Inflammatory macrophage treated with lipopolysaccharide for 1 hour (primary cell): ENCODE results near the gene DAAM1.
A peak's percentile ranks its signal among the peaks of the same experiment; 100 is the strongest.

ENCODE experiments used
- DNase-seq, 2 donors: peaks; one replicate each; pipeline ENCODE4 v3.0.0-alpha.2; 2020 to 2022

DAAM1 gene

DNA sequence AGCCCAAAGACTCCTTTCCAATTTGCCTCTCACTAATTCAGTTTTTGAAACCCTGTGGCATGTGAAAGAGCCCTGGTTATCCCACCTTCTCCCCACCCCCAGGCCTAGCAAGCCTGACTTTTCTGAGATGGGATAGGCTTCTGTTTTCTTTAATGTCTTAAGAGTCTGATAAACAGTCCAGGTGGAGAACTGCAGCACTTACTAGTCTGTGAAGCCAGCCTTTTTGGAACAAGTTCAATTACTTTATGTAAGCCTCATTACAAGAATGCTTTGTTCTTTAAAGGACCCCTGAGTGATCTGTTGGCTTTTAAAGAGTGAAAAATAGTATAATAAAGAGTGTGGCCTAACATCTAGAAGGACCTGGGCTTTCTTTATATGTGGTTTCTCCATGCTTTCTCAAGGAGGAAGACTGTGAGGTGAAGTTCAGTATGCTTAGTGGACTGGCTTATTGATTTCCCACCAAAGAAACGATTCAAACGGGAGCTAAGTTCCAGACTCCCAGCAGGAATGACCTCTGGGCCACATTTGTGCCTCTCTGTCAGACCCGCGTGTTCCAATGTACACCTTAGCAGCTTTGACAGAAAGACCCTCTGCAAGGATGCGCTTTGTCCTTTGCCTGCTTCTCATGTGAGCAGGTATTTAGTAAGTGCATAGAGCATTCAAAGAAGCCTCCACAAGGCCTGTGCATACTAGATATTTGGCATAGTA, 129.5 kb downstream of the DAAM1 start:
- no peak for DNase-seq

DNA sequence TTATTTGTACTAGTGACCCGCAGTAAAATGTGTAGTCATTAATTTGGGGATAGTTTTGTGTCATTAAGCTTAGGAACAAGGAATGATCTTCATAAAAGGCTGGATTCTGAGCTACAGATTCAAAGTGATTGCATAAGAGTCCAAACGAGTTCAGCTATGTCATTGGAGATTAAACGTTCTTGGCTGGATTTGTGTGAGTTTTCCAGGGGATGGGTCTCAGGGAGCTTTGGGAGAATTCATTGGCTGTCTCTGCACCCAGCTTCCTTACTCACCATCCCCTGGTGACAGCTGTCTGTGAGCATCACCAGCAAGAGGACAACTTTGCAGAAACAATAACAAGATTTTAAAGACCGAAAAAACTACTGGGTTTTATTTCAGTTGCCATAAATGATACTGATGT, 130.4 kb downstream of the DAAM1 start:
- DNase-seq = no peak

DNA sequence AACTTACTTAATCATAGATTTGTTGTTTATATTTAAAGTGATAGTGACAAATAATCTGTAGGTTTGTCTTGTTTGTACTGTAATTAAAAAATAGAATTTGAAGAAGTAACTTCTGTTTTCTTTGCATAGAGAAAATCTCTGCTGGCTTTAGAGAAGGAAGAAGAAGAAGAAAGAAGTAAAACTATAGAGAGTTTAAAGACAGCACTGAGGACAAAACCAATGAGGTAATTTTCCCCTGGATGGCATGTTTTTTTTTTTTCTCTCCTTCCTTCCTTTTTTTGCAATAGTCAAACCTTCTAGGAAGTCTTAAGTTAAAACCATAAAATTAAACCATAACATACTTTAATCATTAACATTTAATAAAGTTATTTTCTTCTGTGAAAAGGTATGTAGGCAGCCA, 131.9 kb downstream of the DAAM1 start:
- peak in 1 of 2 donors; percentile 33 for DNase-seq

DNA sequence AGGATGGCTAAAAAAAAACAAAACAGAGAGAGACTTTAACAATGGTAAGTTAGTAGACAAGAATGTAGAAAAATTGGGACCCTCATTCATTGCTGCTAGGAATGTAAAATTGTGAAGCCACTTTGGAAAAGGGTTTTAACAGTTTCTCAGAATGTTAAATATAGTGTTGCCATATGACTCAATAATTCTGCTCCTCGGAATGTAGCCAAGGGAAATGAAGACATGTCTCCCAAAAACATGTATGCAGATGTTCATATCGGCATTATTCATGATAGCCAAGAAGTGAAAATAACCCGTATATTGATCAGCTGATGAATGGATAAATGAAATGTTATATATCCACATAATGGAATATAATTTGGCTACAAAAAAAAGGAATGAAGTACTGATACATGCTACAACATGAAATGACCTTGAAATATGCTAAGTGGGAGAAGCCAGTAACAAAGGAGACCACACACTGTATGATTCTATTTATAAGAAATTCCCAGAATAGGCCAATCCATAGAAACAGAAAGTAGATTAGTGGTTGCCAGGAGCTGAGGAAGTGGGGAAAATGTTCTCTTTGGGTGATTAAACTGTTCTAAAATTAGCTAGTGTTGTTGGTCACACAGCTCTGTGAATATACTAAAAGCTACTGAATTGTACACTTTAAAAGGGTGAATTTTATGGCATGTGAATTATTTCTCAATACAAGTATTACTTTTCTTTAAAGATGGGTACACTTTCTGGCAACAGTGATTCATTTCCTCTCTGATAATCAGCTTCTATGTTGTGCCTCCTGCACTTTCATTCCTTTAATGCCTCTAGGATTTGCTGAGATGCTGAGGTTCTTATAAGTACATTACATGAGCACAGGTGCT, 132.5 kb downstream of the DAAM1 start:
- DNase-seq = peak; percentile 51 to 79

DNA sequence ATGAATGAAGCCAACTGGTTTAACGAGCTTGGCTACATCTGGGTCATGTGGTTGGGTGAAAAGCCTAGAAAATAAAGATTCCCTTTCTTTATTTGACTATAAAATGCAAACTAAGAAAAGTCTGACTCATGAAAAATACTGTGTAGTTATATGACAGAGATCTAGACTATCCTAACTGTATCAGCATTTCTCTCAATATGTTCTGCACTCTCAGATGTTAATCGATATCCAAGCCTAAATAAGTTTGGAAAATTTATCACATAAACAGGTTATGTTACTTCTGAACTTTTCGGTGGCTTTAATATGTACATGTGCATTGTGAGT, 133.1 kb downstream of the DAAM1 start:
- DNase-seq = no peak

DNA sequence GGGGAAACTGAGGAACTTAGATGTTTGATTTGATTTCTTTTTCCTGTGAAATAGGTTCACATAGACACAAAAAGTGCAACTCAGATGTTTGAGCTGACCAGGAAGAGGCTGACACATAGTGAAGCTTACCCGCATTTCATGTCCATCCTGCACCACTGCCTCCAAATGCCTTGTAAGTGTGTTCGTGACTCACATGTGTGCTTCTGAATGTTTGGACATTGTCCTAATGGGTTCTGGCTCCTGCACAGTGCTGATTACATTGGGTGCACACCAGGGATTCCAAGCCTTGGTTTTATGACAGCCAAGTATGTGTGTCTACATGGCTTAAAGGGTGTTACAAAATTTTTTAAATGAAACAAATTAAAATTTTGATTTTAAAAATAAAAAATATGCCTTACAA, 137.4 kb downstream of the DAAM1 start:
- DNase-seq = no peak

DNA sequence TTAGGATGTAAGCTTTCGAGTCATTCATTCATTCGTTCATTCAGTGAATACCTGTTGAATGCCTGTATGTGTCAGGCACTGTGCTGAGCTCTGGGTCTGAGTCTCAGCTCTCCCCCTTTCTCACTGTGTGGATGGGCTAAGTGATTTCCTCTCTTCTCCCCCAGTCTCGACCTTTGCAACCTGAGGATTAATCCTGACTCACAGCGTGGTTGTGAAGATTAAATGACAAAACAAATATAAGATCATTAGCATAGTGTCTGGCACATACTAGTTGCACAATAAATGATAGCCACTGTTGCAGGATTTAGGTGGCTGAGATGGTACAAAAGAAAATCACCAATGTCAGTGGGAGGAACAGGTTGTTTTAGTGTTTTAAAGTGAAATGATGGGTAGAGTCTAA, 140.0 kb downstream of the DAAM1 start:
- no peak for DNase-seq

DNA sequence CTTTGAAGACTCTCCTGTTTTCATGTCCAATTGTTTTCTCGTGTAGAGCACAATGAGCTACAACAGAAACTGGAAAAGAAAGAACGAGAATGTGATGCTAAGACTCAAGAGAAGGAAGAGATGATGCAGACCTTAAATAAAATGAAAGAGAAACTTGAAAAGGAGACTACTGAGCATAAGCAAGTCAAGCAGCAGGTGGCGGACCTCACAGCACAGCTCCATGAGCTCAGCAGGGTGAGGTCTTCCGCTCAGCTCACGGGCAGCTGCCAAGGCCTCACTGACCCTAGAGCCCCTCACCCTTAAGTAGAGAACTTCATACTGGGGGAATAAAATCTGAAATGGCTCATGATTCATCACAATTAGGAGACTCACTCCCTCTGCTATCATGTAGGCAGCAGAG, 142.0 kb downstream of the DAAM1 start:
- no peak for DNase-seq

DNA sequence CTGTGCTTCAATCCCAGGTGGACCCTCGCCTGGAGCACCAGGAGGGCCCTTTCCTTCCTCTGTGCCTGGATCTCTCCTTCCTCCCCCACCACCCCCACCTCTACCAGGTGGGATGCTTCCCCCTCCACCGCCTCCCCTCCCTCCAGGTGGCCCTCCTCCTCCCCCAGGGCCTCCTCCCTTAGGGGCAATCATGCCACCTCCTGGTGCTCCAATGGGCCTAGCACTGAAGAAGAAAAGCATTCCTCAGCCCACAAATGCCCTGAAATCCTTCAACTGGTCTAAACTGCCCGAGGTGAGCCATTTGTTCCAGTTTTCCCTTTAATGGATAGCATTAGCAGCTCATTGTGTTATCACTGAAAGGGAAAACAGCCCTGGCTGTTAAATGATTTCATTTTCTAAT, 142.8 kb downstream of the DAAM1 start:
- no peak for DNase-seq

DNA sequence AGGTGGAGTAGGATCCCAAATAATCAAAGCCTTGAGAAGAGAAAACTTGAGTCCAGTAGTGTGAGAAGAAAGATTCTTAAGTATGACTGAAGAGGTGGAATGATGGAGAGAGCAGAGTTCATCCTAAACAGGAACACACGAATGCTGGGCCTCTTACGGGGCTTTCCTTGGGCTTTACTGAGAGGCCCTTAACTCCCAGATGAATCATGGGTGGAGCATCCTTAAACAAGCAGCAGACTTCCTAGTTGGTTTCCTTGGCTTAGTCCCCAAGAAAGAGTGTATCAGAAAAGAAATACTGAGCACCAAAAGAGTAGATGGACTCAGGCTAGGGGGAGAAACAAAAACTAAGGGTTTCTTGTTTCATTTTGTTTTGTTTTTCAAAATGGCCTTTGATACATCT, 144.3 kb downstream of the DAAM1 start:
- no peak for DNase-seq

DNA sequence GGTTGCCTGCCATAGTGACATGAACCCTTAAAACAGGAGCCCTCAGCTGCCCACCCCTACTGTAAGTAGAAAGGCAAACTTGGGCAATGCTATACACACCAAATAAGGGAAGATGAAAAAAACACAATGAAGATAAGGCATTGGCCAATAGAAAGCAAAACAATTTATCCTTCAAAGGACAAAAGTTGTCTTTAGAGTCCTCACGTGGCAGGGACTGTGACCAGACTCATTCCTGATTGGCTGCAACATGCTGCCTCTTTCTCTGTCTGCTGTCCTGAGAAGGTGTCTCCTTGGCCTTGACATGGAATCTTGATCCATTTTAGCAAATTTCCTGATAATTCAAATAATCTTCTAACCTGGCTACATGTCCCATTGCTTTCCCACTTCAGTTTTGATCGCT, 144.8 kb downstream of the DAAM1 start:
- no peak for DNase-seq

DNA sequence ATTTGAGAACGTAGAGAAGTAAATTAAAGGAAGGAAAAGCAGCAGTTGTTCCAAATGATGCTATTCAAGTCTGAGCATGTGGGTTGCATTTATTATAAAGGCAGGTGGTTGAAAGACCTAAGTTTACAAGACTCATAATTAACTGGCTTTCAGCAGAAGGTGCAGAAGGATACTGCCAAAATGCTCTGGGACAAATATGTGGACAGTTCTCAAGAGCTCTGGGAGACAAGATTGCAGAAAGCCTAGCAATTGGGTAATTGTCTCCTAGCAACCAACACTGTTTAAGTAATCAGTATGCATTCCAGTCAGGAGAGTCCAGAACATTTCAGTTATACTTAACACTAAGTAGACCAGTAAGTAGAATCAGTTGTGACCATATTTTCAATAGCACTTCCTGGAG, 145.2 kb downstream of the DAAM1 start:
- DNase-seq = peak; percentile 16 to 35

DNA sequence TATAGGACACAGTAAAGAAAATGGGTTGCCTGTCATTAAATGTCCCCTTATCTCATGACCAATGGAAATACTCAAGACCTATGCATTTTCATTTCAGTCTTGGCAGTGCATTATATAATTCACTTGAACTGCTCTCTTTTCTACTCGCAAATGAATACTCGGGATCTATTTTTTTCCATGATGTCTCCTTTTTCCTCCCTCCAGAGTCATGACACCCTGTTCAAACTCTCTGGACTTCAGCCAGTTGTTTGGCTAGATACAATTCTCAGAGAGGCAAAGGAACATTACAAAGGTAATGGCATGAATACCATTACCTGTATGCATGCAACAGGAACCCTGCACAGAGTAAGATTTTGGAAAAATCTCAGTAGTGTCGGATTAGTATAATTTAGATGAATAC, 145.8 kb downstream of the DAAM1 start:
- no peak for DNase-seq

DNA sequence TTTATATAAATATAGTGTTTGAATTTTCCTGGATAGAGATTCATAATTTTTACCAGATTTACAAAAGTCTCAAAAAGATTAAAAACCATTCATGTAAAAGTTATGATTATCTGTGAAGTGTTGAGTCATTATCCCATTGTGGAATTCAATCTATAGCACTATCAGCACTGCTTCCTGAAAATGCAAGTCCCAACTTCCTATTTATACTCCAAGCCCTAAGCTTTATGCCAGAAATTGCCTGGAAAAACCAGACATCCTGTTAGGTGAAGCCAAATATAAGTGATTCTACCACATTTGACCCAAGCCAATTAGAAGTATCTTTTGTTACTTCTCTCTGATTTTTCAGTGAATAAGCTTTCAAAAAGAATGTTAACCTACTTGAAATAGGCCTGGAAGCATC, 147.6 kb downstream of the DAAM1 start:
- DNase-seq = no peak

DNA sequence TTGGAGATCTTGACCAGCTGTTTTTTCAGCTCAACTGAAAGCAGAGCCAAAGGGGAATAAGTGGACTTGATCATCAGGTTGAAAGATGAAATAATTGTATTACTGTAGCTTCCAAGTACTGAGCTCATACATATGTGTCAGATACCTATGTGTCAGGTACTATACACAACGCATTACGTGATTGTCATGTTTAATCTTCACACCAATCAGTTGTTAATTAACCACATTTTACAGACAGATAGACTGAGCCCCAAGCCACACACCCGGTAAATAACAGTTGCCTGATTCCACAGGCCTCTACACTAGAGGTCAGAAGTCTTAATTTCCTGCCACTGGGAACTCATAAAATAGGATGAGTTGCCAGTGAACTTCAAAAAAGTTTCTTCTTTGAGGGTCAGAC, 148.2 kb downstream of the DAAM1 start:
- DNase-seq = no peak

DNA sequence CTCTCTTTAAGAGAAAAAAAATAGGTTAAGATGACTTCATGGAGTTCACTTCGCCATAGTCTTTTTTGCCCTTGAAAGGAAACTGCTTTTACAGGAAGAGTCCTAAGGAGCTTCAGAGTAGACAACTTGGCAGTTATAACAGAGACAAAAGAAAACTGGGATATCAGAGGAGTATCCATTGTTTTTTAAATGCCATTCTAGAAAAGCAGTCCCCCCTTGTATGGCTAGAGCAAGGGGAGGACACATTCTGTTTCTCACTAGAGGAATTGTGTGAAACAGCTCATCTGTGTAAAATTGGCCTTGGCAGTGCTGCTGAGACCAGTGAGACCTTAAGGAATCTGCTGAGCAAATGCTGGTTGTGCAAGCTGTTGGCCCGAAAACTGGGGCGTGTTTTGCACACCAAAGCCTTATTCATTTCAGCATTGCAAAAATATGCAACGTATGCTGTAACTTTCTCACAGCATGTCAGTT, 148.7 kb downstream of the DAAM1 start:
- DNase-seq = peak in 1 of 2 donors; percentile 54

DNA sequence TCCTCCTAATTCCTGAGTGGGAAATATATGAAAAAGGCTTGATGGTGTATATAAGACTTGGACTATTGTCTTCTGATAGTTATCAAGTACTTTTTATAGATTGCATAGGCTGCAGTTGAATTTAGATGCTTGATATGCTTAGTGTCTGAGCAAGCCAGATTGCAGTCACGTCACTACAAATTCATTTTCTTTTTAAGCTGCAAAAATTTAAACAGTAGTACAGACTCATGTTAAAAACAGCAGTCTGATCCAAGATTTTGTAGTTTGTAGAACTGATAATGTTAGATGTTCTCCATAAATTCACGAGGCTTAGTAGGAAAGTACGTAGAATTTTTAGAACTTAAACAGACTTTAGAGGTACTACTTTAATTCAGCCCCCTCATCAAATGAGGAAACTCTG, 150.3 kb downstream of the DAAM1 start:
- DNase-seq = no peak

DNA sequence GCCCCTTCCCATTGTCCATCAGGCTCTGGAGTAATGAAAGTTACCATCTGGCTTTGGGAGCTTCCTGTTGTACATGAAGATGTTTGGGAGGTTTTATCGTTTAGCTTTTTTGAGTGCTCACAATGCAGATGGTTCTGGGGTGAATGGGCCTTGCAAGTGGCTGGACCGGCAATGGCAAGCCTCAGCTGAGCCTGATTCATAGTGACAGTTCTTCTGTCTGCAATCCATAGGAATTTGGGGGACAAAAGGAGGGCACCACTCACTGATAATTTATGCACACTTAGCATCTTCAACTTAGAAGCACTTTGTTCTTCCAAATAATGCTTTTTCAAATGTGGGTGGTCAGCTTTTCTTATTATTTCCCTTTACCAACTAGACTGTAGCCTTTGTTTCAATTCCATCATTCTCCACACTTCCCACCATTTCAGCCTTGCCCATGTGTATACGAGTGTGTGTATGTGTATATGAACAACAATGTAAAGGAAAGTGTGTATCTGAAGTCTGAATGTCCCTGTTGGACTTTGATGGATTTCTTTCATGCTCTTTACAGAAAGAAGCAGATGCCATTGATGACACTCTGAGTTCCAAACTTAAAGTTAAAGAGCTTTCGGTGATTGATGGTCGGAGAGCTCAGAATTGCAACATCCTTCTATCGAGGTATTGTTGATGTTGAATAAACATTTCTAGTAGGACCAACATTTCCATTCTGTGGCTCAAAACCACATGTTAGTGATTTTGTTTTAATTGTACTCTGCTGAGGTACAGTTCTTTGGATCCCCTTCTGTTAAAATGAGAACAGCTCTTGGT, 151.3 kb downstream of the DAAM1 start:
- no peak for DNase-seq

DNA sequence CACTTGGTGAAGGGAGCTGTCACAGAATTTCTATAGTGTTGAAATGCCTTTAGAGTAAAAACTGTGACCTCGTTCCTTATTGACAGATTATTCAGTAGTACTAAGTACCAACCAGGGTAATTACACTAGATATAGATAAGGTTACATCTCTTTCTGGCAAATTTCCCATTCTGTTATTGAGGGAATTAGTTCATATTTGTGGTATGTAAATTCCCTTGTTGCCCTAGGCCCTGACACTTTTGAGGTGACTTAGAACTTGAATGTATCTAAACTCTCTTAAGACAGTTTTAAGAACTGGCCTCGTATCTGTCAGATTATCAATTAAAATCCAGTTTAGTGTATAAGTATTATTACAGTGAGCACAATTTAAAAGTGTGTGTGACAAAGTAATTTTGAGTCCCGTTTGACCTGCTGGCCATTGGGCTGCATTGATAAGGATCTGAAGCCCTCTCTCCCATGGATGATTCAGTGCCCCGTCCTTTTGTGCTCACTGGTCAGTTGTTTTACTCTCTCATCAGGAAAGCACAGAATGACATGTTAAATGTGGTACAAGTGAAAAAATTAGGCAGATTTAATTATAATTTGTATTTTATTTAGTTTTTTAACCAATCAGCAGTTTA, 153.5 kb downstream of the DAAM1 start:
- no peak for DNase-seq

DNA sequence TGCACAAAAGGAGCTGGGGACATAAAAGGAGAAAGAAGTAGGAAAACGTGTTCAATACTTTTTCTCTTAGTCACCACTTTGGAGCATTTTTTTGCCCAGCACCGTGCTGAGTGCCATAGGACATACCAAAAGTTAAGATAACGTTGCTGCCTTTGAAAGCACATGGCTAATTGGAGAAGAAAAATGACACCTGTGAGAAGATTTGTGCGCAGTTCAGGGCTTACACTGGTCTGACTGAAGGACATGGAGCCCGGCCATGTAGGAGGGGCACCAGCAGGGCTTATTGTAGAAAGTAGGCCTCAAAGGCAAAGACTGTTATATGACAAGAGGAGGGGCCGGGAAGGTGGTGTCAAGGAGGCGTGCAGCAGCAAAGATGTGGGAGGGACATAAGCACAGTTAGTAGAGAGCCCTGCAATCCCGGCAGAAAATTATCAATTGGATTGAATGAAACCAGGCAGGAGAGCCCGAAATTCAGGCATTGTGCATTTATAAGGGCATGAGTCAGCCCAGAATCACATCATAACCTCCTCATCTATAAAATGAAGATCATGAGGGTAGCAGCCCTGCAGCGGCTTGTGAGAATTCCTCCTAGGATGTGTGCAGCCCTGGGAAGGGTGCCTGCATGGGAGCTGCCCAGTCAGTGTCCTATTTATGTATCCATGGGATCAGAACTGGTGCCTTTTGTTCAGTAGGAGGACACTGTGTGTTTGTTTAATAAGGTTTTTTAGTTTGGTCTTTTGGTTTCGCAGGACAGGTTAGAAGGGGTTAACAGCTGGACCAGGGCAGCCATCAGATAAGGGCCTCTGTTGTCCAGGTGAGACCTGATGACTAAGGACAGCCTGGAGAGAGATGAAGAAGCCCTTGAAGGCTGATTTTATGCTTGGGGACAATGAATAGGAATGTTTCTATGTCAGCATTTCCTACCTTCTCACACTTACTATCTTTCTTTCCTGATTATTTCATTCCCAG, 154.3 kb downstream of the DAAM1 start:
- DNase-seq = no peak

DNA sequence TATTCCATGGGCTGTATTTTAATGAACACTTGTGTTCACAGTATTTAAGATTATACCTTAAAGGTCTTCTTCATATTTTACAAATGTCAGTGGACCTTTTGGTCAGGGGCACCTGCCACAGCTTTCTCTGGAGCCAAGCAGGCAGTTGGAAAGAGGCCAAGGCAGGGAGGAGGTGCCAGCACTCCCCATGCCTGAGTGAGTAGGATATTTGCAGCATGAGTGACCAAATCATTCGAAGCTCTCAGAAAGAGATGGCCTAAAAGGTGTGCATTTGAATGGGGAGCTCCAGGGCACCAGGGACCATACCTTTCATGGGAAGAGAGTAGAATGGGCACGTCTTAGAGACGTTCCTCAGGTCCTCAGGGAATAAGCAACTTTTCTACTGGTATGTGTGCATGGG, 155.1 kb downstream of the DAAM1 start:
- no peak for DNase-seq

DNA sequence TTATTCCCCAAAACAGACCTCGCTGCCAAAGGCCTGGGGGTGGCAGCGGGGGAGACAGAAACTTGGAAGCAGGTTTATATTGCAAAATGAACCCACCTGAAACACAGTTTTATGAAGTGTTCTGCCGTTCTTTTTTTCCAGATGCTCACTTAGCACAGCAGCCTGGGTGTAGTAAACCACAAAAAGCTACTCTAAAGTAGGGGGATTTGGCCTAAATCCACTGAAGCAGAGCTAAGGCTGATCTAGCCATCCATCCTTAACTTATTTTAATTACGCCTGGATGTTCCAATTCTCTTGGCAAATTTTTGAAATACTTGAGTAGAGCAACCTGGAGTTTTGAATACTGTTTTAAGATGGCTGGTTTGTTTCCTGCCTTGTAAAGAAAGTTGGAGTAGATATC, 155.5 kb downstream of the DAAM1 start:
- no peak for DNase-seq
